GM12878 (cell line): ENCODE measurements around the gene TAAR9.

Source experiments
- BRCA1 ChIP-seq: IDR thresholded peaks from 2 replicates; pipeline ENCODE4 v1.6.1; 2011; ENCODE audit warnings: low read depth, low read length, improper control_type of control experiment
- KLF5 ChIP-seq: fragments of 450-650 bp; IDR thresholded peaks from 2 replicates; pipeline ENCODE4 v1.6.1; 2014; ENCODE audit warnings: mild to moderate bottlenecking; ENCODE audit not compliant: partially characterized antibody
- POLR2AphosphoS5 ChIP-seq: IDR thresholded peaks from 2 replicates; pipeline ENCODE4 v1.6.1; 2011; ENCODE audit warnings: mild to moderate bottlenecking, low read length, inconsistent platforms
- RAD21 ChIP-seq: IDR thresholded peaks from 2 replicates; pipeline ENCODE4 v1.6.1; 2011; ENCODE audit warnings: mild to moderate bottlenecking, low read depth, low read length, moderate library complexity; ENCODE audit not compliant: insufficient read depth
- SMC3 ChIP-seq: IDR thresholded peaks from 2 replicates; pipeline ENCODE4 v1.6.1; 2011; ENCODE audit warnings: low read length, improper control_type of control experiment, borderline replicate concordance

DNA sequence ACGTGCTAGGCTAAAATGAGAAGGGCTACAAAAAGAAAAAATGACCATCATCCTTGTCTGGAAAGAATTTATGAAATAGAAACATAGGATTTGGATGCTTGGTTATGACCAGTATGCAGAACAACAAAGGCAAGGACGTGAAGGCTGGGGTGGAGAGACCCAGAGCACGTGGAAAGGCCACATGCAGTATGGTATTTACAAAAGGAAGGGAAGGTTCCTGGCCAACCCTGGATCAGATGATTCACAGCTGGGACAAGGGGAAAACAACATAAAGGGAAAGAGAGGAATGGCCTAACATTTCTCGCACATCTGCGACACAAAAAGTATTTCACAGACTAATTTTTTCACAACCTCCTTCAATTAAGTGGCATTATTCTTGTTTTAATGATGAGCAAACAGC lies 33.3 kb upstream of the TAAR9 start:
- no peak for TF ChIP-seq RAD21
- no peak for TF ChIP-seq SMC3
- TF ChIP-seq KLF5: no peak
- TF ChIP-seq BRCA1: no peak
- TF ChIP-seq POLR2AphosphoS5: no peak
